ENCODE measurements around the gene ALX3.

- no peak for TF ChIP-seq CTCF (conservative IDR thresholded peaks at IDR 0.05; ENCODE audit: low read length)
- no peak for TF ChIP-seq EZH2phosphoT487 (IDR thresholded peaks at IDR 0.05; ENCODE audit: borderline replicate concordance, low read depth, low read length)
Measured at GRCh38 chr1:110111081-110111480, 40.6 kb upstream of the ALX3 start.

All from OCI-LY7 (cell line).